MM.1S (cell line): ENCODE measurements around the gene COL28A1.

Experiments used
- DNase-seq: peaks from one replicate; pipeline ENCODE4 v3.0.0-alpha.2; 2015
- H2AFZ ChIP-seq: fragments of 300-600 bp; sonication (generic); 2 replicates; pipeline ENCODE4 v1.6.0; 2016; ENCODE audit warnings: antibody characterized with exemption, low read length
- H3F3A ChIP-seq: fragments of 300-600 bp; sonication (generic); 2 replicates; pipeline ENCODE4 v1.6.1; 2016; ENCODE audit warnings: mild to moderate bottlenecking, antibody characterized with exemption, low read length, moderate library complexity, mixed read lengths; ENCODE audit not compliant: insufficient read depth
- H3K27ac ChIP-seq: fragments of 300-600 bp; sonication (generic); 2 replicates; pipeline ENCODE4 v1.5.1; 2016; ENCODE audit warnings: mild to moderate bottlenecking, low read length
- H3K27me3 ChIP-seq: fragments of 300-600 bp; sonication (generic); replicated peaks from 2 replicates; pipeline ENCODE4 v1.6.0; 2016; ENCODE audit warnings: low read length; ENCODE audit not compliant: insufficient read depth
- H3K36me3 ChIP-seq: fragments of 300-600 bp; sonication (generic); replicated peaks from 2 replicates; pipeline ENCODE4 v1.6.1; 2016; ENCODE audit warnings: mild to moderate bottlenecking, low read length, mixed read lengths; ENCODE audit not compliant: insufficient read depth
- H3K4me1 ChIP-seq: fragments of 300-600 bp; sonication (generic); 2 replicates; pipeline ENCODE4 v1.6.1; 2016; ENCODE audit warnings: low read length, mixed read lengths
- H3K4me2 ChIP-seq: fragments of 300-600 bp; sonication (generic); 2 replicates; pipeline ENCODE4 v1.6.0; 2016; ENCODE audit warnings: low read depth, low read length
- H3K4me3 ChIP-seq: fragments of 300-600 bp; sonication (generic); 2 replicates; pipeline ENCODE4 v1.5.1; 2016; ENCODE audit warnings: low read length, mixed read lengths
- H3K79me2 ChIP-seq: fragments of 300-600 bp; sonication (generic); 2 replicates; pipeline ENCODE4 v1.6.1; 2016; ENCODE audit warnings: mixed run types, low read length, mixed read lengths
- H3K9ac ChIP-seq: fragments of 300-600 bp; sonication (generic); 2 replicates; pipeline ENCODE4 v1.6.1; 2016; ENCODE audit warnings: low read length, mixed read lengths
- H3K9me2 ChIP-seq: fragments of 300-600 bp; sonication (generic); replicated peaks from 2 replicates; pipeline ENCODE4 v1.6.1; 2016; ENCODE audit warnings: mild to moderate bottlenecking, low read length, mixed read lengths; ENCODE audit not compliant: insufficient read depth
- H3K9me3 ChIP-seq: fragments of 300-600 bp; sonication (generic); replicated peaks from 2 replicates; pipeline ENCODE4 v1.6.1; 2016; ENCODE audit warnings: mild to moderate bottlenecking, low read length, mixed read lengths; ENCODE audit not compliant: insufficient read depth
- H4K20me1 ChIP-seq: fragments of 300-600 bp; sonication (generic); 2 replicates; pipeline ENCODE4 v1.6.1; 2016; ENCODE audit warnings: mild to moderate bottlenecking, low read length, moderate library complexity, mixed read lengths; ENCODE audit not compliant: insufficient read depth
- EZH2 ChIP-seq: fragments of 300-600 bp; sonication (generic); optimal IDR thresholded peaks from 2 replicates; pipeline ENCODE3; 2017; ENCODE audit warnings: low read depth, mild to moderate bottlenecking, antibody characterized with exemption, low read length, mixed read lengths
- EZH2phosphoT487 ChIP-seq: fragments of 300-600 bp; sonication (generic); IDR thresholded peaks from 2 replicates; pipeline ENCODE4 v1.6.1; 2018; ENCODE audit warnings: antibody characterized with exemption, low read length
- TF ChIP-seq, protein P1 (sequence below): fragments of 300-600 bp; sonication (generic); IDR thresholded peaks from 2 replicates; pipeline ENCODE4 v1.5.1; 2016; ENCODE audit warnings: antibody characterized with exemption, low read length, mixed read lengths

The COL28A1 gene

DNA sequence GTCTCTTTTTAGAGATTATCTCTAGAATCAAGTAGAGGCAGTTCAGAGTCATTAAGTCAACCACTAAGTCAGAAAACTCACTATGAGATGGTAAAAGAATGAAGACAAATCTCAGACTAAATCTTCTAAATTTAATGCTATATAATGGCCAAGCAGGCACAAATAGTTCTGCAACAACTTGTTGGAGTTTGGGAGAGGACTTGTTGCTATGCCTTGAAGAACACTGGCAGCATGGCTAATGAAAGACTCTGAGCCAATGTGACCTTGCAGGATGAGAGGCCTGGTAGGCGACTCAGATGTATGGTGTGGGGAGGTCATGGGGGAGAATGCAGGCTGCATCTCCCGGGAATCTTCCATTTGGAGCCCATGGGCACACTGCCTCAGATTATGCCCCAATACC, 224.7 kb downstream of the COL28A1 start:
- Histone ChIP-seq H3K27me3 (no peaks in the 10 kb centered on the region), H3K79me2 (no peaks in the 10 kb centered on the region), H3K4me2 (no peak overlapping the region), H3K4me3 (no peak overlapping the region), H3K9me3 (no peaks in the 10 kb centered on the region), H3K36me3 (no peaks in the 10 kb centered on the region), H3K9ac (no peak overlapping the region), H2AFZ (no peak overlapping the region), H3K27ac (no peak overlapping the region), H3K9me2 (no peaks in the 10 kb centered on the region), H3F3A (no peaks in the 10 kb centered on the region), H4K20me1 (no peaks in the 10 kb centered on the region), H3K4me1 (no peaks in the 10 kb centered on the region)
- TF ChIP-seq, protein P1, sequence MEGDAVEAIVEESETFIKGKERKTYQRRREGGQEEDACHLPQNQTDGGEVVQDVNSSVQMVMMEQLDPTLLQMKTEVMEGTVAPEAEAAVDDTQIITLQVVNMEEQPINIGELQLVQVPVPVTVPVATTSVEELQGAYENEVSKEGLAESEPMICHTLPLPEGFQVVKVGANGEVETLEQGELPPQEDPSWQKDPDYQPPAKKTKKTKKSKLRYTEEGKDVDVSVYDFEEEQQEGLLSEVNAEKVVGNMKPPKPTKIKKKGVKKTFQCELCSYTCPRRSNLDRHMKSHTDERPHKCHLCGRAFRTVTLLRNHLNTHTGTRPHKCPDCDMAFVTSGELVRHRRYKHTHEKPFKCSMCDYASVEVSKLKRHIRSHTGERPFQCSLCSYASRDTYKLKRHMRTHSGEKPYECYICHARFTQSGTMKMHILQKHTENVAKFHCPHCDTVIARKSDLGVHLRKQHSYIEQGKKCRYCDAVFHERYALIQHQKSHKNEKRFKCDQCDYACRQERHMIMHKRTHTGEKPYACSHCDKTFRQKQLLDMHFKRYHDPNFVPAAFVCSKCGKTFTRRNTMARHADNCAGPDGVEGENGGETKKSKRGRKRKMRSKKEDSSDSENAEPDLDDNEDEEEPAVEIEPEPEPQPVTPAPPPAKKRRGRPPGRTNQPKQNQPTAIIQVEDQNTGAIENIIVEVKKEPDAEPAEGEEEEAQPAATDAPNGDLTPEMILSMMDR: no peak
- TF ChIP-seq EZH2phosphoT487 (no peak), EZH2 (no peak)
- DNase-seq: no peak

DNA sequence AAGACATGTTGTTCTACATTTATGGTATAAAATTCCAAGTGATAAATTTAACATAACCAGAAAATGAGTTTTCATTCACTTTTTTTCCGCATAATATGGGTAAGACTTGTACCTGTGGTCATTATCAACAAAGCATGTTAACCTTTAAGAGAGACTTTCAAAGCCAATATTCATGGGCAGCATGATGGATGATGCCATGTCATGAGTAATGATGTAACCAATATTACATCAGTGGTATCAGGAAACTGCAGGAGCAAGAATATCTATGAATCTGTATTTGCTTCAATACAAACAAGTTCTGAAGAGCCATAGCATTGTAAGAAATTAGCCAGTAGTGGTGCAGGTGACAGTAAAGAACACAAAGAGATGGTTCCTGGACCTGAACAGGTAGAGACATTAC, 226.5 kb downstream of the COL28A1 start:
- TF ChIP-seq EZH2phosphoT487 (no peak), EZH2 (no peak)
- TF ChIP-seq, protein P1: no peak

More for the DNA sequence above, 226.5 kb downstream of the COL28A1 start:
- Histone ChIP-seq H3K9ac (no peak overlapping the region), H3K4me3 (no peak overlapping the region), H3K27ac (no peak overlapping the region), H3K4me1 (no peaks in the 10 kb centered on the region), H3K36me3 (no peaks in the 10 kb centered on the region), H3K27me3 (no peaks in the 10 kb centered on the region), H3F3A (no peaks in the 10 kb centered on the region), H2AFZ (no peak overlapping the region), H3K79me2 (no peaks in the 10 kb centered on the region), H3K9me3 (no peaks in the 10 kb centered on the region), H3K9me2 (no peaks in the 10 kb centered on the region; the same call in 1 of the 2 replicates), H4K20me1 (no peaks in the 10 kb centered on the region), H3K4me2 (no peak overlapping the region)
- DNase-seq: no peak
